ENCODE results near the gene TM9SF1.

Gene TM9SF1

DNA sequence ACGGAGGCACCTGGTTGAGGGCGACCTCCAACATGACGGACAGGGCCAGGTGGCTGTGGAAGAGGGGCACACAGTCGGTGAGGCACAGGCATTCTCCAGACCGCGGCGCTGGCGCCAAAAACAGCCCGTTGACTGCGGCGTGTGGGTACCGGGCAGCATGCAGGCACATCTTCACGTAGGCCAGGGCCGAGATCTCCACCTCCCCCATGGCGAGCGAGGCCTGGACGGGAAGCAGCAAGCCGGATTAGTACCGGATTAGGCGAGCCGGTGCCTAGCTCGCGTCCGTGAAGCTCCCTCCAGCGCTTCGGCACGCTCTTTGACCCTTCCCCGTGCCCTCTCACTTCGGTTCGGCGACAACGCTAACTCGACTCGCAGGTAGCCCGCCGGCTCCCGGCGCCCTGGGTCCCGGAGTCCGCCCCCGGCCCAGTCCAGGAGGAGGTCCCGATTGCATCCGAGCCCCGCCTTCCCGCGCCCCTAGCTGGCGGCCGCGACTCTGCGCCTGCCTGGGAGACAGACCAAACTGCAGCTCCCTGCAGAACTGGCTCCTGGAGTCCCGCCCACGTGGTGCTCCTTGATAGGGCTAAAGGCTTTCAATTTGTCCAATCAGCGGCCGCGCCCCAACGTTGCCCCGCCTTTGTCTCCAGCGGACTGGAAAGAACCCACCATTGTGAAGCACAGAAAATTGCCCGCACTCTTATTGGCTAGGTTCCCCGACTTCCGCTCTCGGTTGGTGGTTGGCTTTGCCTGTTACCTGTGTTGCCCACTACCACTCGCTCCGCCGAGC, 54.0 kb downstream of the TM9SF1 start, which contains the start of gene EMC9:
TSS of gene EMC9 (minus strand) at position 495 of the 784 bp plus-strand sequence. CDS start at position 208, 287 bp downstream.
- peak within 1 kb of the TSS; percentile 95 for H3K4me3 Mint-ChIP-seq
- no peaks in the 10 kb centered on the region for H3K27me3 Mint-ChIP-seq
- peaks cover 68% of the 10 kb centered on the region for H3K36me3 Mint-ChIP-seq
- CTCF ChIA-PET: interaction anchor here (0.7 to 1.7 kb wide), 4 partner anchors 19 to 83 kb away, joined by 3 to 10 read pairs (median 4); partner anchors contain the start of genes IRF9 and PCK2
- H3K4me1 Mint-ChIP-seq: peaks cover 74% of the 10 kb centered on the region
- no peaks in the 10 kb centered on the region for H3K9me3 Mint-ChIP-seq
- peak within 1 kb of the TSS; percentile 80 for H3K27ac Mint-ChIP-seq
- DNase-seq: peak; percentile 100

DNA sequence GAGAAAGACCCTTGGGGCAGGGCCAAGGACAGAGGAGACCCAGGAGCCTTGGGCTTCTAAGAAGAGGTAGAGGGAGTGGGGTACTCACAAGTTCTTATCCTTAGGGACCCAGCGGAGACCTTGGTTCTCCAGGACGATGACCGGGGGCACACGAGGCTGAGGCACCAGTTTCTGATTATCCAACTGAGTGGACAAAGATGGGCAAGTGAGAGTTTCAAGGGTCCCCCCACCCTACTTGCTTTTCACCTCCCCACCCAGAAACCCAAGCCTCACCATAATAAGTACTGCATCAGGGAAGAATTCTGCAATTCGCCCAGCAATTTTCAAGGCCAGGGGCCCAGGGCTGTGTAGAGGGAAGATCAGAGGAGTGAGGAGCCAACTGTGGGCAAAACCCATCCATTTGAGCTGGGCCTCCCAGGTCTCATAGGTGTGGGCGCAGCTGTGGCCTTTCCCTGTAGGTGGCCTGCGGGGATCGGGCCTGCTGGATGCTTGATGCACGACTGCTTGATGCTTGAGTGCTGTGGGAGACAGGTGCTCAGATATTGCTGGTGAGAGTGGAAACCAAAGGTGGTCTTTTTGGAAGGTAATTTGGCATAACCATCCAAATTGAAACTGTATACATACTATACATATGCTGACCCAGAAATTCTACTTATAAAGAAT, 55.8 kb downstream of the TM9SF1 start:
- Mint-ChIP-seq H3K36me3 (peaks cover 52% of the 10 kb centered on the region), H3K4me1 (peaks cover 66% of the 10 kb centered on the region), H3K9me3 (no peaks in the 10 kb centered on the region), H3K27ac (peak overlapping the region; percentile 52), H3K27me3 (no peaks in the 10 kb centered on the region), H3K4me3 (peak overlapping the region; percentile 95)
- DNase-seq: peak; percentile 52
- CTCF ChIA-PET: no interaction called here

All from activated naive CD4-positive, alpha-beta T cell treated with anti-CD3 and anti-CD28 coated beads, Interleukin-2, amount 10 ng/mL, durations not matched to agents 7 days and 5 days (primary cell).